K562 (cell line): ENCODE data around the gene DIP2C. TPM values are rescaled to one million over a fixed set of nuclear protein-coding genes. Genes with fewer than 3 reads are reported as not detected.

ENCODE experiments used
- ATAC-seq: fragments of 200-7000 bp; cut with Tn5 transposase; 3 replicates; pipeline ENCODE4 v1.9.1; 2020; ENCODE audit warnings: moderate library complexity
- BruUV-seq: library from RNA; stranded (reverse); fragments of 400-500 nt; replicated peaks from 2 replicates; lab custom pipeline; 2021; lab: Mats Ljungman, UMichigan
- CTCF ChIA-PET: fragments of 300-600 bp; formaldehyde crosslinking; extraction: SDS; loops from one replicate; lab custom pipeline; 2021; ENCODE audit warnings: low intra/inter-chr PET ratio; lab: Yijun Ruan, JAX
- POLR2A ChIA-PET: fragments of 300-600, 350-650 bp; sonication (Branson Sonifier 250); formaldehyde crosslinking; extraction: SDS; loops from one replicate; lab custom pipeline; 2021; ENCODE audit warnings: antibody characterized with exemption, inconsistent platforms; lab: Yijun Ruan, JAX
- DNase-seq, 4 experiments: peaks; one replicate each; pipeline versions ENCODE4 v3.0.0 to v3.0.0-alpha.2; 2011 to 2018; ENCODE audit warnings: low spot score in 3 of 4, mixed read lengths in 3 of 4; ENCODE audit errors: extremely low read depth in 1 of 4
- FAIRE-seq: peaks from 2 replicates; lab custom pipeline; 2011; peaks lifted over from hg19 to GRCh38; lab: Jason Lieb, UNC
- H2AFZ ChIP-seq: 2 replicates; pipeline ENCODE4 v1.6.0; 2011; ENCODE audit warnings: low read depth, low read length, control low read depth, inconsistent platforms
- H3K27ac ChIP-seq: fragments of 200-600 bp; 3 replicates; pipeline ENCODE4 v1.8.0; 2011; ENCODE audit warnings: low read depth, mild to moderate bottlenecking, control low read depth, inconsistent platforms, low read length, moderate library complexity, mixed read lengths; ENCODE audit errors: extremely low read depth
- H3K27me3 ChIP-seq, 2 experiments: fragments of 300-600 bp in 1 of 2; 2 replicates in 1 of 2; 3 replicates in 1 of 2; pipeline versions ENCODE4 v1.6.0 to v1.8.0; 2011; ENCODE audit warnings: inconsistent platforms in 2 of 2, low read length in 2 of 2, mild to moderate bottlenecking in 1 of 2, mixed read lengths in 1 of 2, moderate library complexity in 1 of 2; ENCODE audit not compliant: control insufficient read depth in 2 of 2, insufficient read depth in 2 of 2
- H3K36me3 ChIP-seq: fragments of 300-600 bp; 3 replicates; pipeline ENCODE4 v1.8.0; 2011; ENCODE audit warnings: mild to moderate bottlenecking, low read length, inconsistent platforms; ENCODE audit not compliant: control insufficient read depth, insufficient read depth
- H3K4me1 ChIP-seq, 2 experiments: fragments of 200-600 bp in 1 of 2; replicated peaks in 1 of 2; 2 replicates in 1 of 2; 3 replicates in 1 of 2; pipeline versions ENCODE4 v1.5.1 to v1.8.0; 2011; ENCODE audit warnings: inconsistent platforms in 2 of 2, low read length in 2 of 2, mild to moderate bottlenecking in 1 of 2, mixed read lengths in 1 of 2, moderate library complexity in 1 of 2; ENCODE audit not compliant: control insufficient read depth in 2 of 2, insufficient read depth in 2 of 2
- H3K4me2 ChIP-seq: 2 replicates; pipeline ENCODE4 v1.6.1; 2011; ENCODE audit warnings: low read length, control low read depth, inconsistent platforms, mixed read lengths; ENCODE audit not compliant: insufficient read depth
- H3K4me3 ChIP-seq: fragments of 200-600 bp; sonication (generic), shearing (Covaris generic); 2 replicates; pipeline ENCODE4 v1.5.1; 2016; ENCODE audit warnings: control low read depth, inconsistent platforms
- H3K79me2 ChIP-seq: fragments of 200-600 bp; 3 replicates; pipeline ENCODE4 v1.8.0; 2011; ENCODE audit warnings: low read length, inconsistent platforms; ENCODE audit not compliant: control insufficient read depth, insufficient read depth
- H3K9ac ChIP-seq, 2 experiments: 2 replicates each; pipeline versions ENCODE4 v1.6.0 to v1.6.1; 2011; ENCODE audit warnings: low read depth in 2 of 2, low read length in 2 of 2, control low read depth in 1 of 2, inconsistent platforms in 1 of 2, mild to moderate bottlenecking in 1 of 2, mixed read lengths in 1 of 2; ENCODE audit not compliant: insufficient read depth in 1 of 2
- H3K9me1 ChIP-seq: one replicate; pipeline ENCODE4 v1.6.0; 2011; ENCODE audit warnings: inconsistent platforms, mild to moderate bottlenecking, low read length, moderate library complexity; ENCODE audit not compliant: control insufficient read depth, insufficient read depth
- H3K9me3 ChIP-seq: replicated peaks from 2 replicates; pipeline ENCODE4 v1.5.1; 2011; ENCODE audit warnings: low read depth, low read length, inconsistent platforms; ENCODE audit not compliant: control insufficient read depth, insufficient read depth
- H4K20me1 ChIP-seq: replicated peaks from 2 replicates; pipeline ENCODE4 v1.6.1; 2011; ENCODE audit warnings: low read length, inconsistent platforms, mixed read lengths; ENCODE audit not compliant: control insufficient read depth, insufficient read depth
- CTCF ChIP-seq, 3 experiments: IDR thresholded peaks in 2 of 3; conservative IDR thresholded peaks in 1 of 3; 2 replicates each; pipeline ENCODE4 v1.5.1; 2011 to 2012; ENCODE audit warnings: low read length in 3 of 3, mild to moderate bottlenecking in 3 of 3, control low read depth in 2 of 3, improper control_type of control experiment in 1 of 3, inconsistent platforms in 1 of 3, low read depth in 1 of 3, mixed read lengths in 1 of 3, moderate library complexity in 1 of 3; ENCODE audit not compliant: insufficient read depth in 2 of 3
- L3MBTL2 ChIP-seq: fragments of 450-650 bp; IDR thresholded peaks from 2 replicates; pipeline ENCODE4 v1.6.1; 2016; ENCODE audit warnings: mild to moderate bottlenecking, moderate library complexity
- RAD21 ChIP-seq, 2 experiments: fragments of 250-450 bp in 1 of 2; fragments of 450-650 bp in 1 of 2; sonication (Bioruptor Pico) in 1 of 2; formaldehyde crosslinking in 1 of 2; IDR thresholded peaks in 1 of 2; conservative IDR thresholded peaks in 1 of 2; 2 replicates each; pipeline versions ENCODE4 v1.4.0 to v1.8.0; 2020 to 2022; ENCODE audit warnings: mild to moderate bottlenecking in 2 of 2, moderate library complexity in 1 of 2
- SMARCA5 ChIP-seq: fragments of 450-650 bp; IDR thresholded peaks from 2 replicates; pipeline ENCODE4 v1.6.1; 2016
- SMC3 ChIP-seq: conservative IDR thresholded peaks from 2 replicates; pipeline ENCODE4 v1.6.1; 2011; ENCODE audit warnings: low read depth, low read length, improper control_type of control experiment; ENCODE audit not compliant: insufficient read depth
- WGBS: fragments of 100-300 bp; shearing (Covaris generic); methylation state at CpG from one replicate; pipeline ENCODE4 v1.1.6; 2016; ENCODE audit warnings: low coverage, mixed read lengths; ENCODE audit not compliant: insufficient coverage; ENCODE audit errors: missing lambda C conversion rate; 5-methylcytosine and 5-hydroxymethylcytosine counted together
- in situ Hi-C: fragments of 300-500 bp; cut with MboI; formaldehyde crosslinking; loops from 4 replicates; pipeline ENCODE4 v1.15.0; 2018; ENCODE audit warnings: inconsistent platforms, mixed read lengths
- intact Hi-C: fragments of 100-400 bp; cut with micrococcal nuclease; formaldehyde crosslinking; loops from 2 replicates; pipeline ENCODE4 v1.14.2; 2022
- polyA plus RNA-seq, 8 experiments: library from polyadenylated mRNA; depleted of rRNA in 4 of 8; stranded (reverse) in 5 of 8; unstranded in 3 of 8; fragments of >200 nt; fragmentation: Nextera tagmentation in 2 of 8; fragmentation: Illumina TruSeq in 1 of 8; extraction: Ambion mirVana in 2 of 8; extraction: Trizol in 1 of 8; gene quantifications; 2 replicates each; pipeline versions ENCODE4 v1.2.1 to v1.2.3, GENCODE V29; 2011 to 2014; ENCODE audit warnings: inconsistent platforms in 1 of 8, missing spikeins in 1 of 8
- total RNA-seq, 7 experiments: library from RNA; depleted of rRNA in 6 of 7; stranded (reverse); fragments of >200 nt in 6 of 7; fragmentation: Illumina TruSeq in 2 of 7; extraction: Trizol in 2 of 7; gene quantifications; 2 replicates each; pipeline versions ENCODE4 v1.2.1 to v1.2.3, GENCODE V29; 2011 to 2021; ENCODE audit warnings: low replicate concordance in 1 of 7

DIP2C gene
- total and polyA plus RNA-seq, 9 of the 15 experiments (the other 6 are each of a cell fraction or from before 2014, with no cell fraction given), result 0.01 TPM; not detected in 8

- no peaks in the 10 kb centered on the region for H3K79me2 ChIP-seq
- no peak overlapping the region for H3K4me2 ChIP-seq
- intact Hi-C loops, result no loop called here
- peak in 1 of 4 experiments; percentile 7 for DNase-seq
- peaks cover 0 to 3% of the 10 kb centered on the region in 2 experiments; a peak in 1 of 5 replicates for H3K4me1 ChIP-seq
- peaks cover 8% of the 10 kb centered on the region; the same call in 1 of the 2 replicates for H4K20me1 ChIP-seq
- no peak for FAIRE-seq
- peaks cover 2% of the 10 kb centered on the region for H3K9me1 ChIP-seq
- H3K27ac ChIP-seq, result no peak overlapping the region
- POLR2A ChIA-PET, result no interaction called here
- H3K27me3 ChIP-seq, result peaks cover 75 to 85% of the 10 kb centered on the region in 2 experiments
- ATAC-seq, result peak; percentile 75
- no peak overlapping the region for H3K9ac ChIP-seq
- in situ Hi-C loops, result no loop called here
- H3K4me3 ChIP-seq, result no peak overlapping the region
- WGBS, result 0% methylated on average over 10 of the region's 10 CpGs
- no TSS peak for BruUV-seq
- TF ChIP-seq SMC3 (0 out of 2 replicates have a peak, but pooled peaks have one; percentile 8), SMARCA5 (no peak), L3MBTL2 (no peak), CTCF (IDR thresholded peaks at IDR 0.05 in 2 of 3, conservative IDR thresholded peaks at IDR 0.05 in 1 of 3; ENCODE audit: insufficient read depth in 2 of 3, low read depth in 1 of 3, low read length in 3 of 3) (peak; percentile 25 to 42 (median 26); a peak in 3 of 6 replicates), RAD21 (CRISPR knock-in tag; conservative IDR thresholded peaks at IDR 0.05 in 1 of 2, IDR thresholded peaks at IDR 0.05 in 1 of 2) (peak in 1 of 2 experiments; percentile 26; a peak in 1 of 4 replicates)
- H3K36me3 ChIP-seq, result no peaks in the 10 kb centered on the region
- H2AFZ ChIP-seq, result no peak overlapping the region
- CTCF ChIA-PET, result interaction anchor here (0.5 kb wide), 1 partner anchor 279 kb away, joined by 6 read pairs; no protein-coding TSS in a partner anchor
- H3K9me3 ChIP-seq, result no peaks in the 10 kb centered on the region
These were observed 409.8 kb downstream of the DIP2C start for GRCh38 chr10:279655-280054.
